SJCRH30 (cell line): Measurements from ENCODE around the gene CNST. TPM values are rescaled to one million over a fixed set of nuclear protein-coding genes. Genes with fewer than 3 reads are reported as not detected.
"Not testable (repeated sequence)": the region's sequence is repeated elsewhere in the genome, so short reads cannot be mapped to it uniquely, and the experiment has no call there.

Experiments used
- DNase-seq, 2 experiments: peaks; one replicate each; pipeline ENCODE4 v3.0.0-alpha.2; 2015 to 2020
- H3K27ac ChIP-seq: fragments of 250-450 bp; sonication (Bioruptor Pico); 2 replicates; pipeline ENCODE4 v1.5.1; 2020; ENCODE audit warnings: mild to moderate bottlenecking, moderate library complexity
- H3K27me3 ChIP-seq: fragments of 250-450 bp; sonication (Bioruptor Pico); 2 replicates; pipeline ENCODE4 v1.5.1; 2020; ENCODE audit warnings: mild to moderate bottlenecking, moderate library complexity
- H3K36me3 ChIP-seq: fragments of 250-450 bp; sonication (Bioruptor Pico); 2 replicates; pipeline ENCODE4 v1.5.1; 2020; ENCODE audit warnings: mild to moderate bottlenecking, moderate library complexity
- H3K4me1 ChIP-seq: fragments of 250-450 bp; sonication (Bioruptor Pico); 2 replicates; pipeline ENCODE4 v1.5.1; 2020; ENCODE audit warnings: mild to moderate bottlenecking, moderate library complexity
- H3K4me3 ChIP-seq: fragments of 250-450 bp; sonication (Bioruptor Pico); 2 replicates; pipeline ENCODE4 v1.5.1; 2020; ENCODE audit warnings: mild to moderate bottlenecking, moderate library complexity
- H3K9me3 ChIP-seq: fragments of 250-450 bp; sonication (Bioruptor Pico); replicated peaks from 2 replicates; pipeline ENCODE4 v1.5.1; 2020; ENCODE audit warnings: mild to moderate bottlenecking, moderate library complexity
- total RNA-seq: library from RNA; depleted of rRNA; stranded (reverse); fragments of >200 nt; shearing (Covaris generic); gene quantifications from 2 replicates; pipeline ENCODE4 v1.2.3, GENCODE V29; 2014

The CNST gene
- total RNA-seq, 1 experiment from 2014 or later = 17.7 TPM

GRCh38 chr1:246678816-246679793 is 112.8 kb downstream of the CNST start:
- Histone ChIP-seq H3K4me1 (peaks cover 19% of the 10 kb centered on the region), H3K27ac (peak overlapping the region; percentile 86), H3K27me3 (no peaks in the 10 kb centered on the region), H3K4me3 (peak overlapping the region; percentile 56; the same call in 1 of the 2 replicates), H3K9me3 (no peaks in the 10 kb centered on the region), H3K36me3 (no peaks in the 10 kb centered on the region)
- no peak for DNase-seq

- H3K27ac ChIP-seq = peak overlapping the region; percentile 86
Measured at GRCh38 chr1:246679794-246680177, 113.5 kb downstream of the CNST start.

GRCh38 chr1:246680190-246680589 is 113.9 kb downstream of the CNST start:
- H3K4me1 ChIP-seq = peaks cover 19% of the 10 kb centered on the region
- H3K9me3 ChIP-seq = no peaks in the 10 kb centered on the region
- DNase-seq = peak in 1 of 2 experiments; percentile 30
- no peaks in the 10 kb centered on the region for H3K36me3 ChIP-seq
- H3K27me3 ChIP-seq = no peaks in the 10 kb centered on the region
- peak overlapping the region; percentile 86 for H3K27ac ChIP-seq
- peak overlapping the region; percentile 56 for H3K4me3 ChIP-seq

More at GRCh38 chr1:246679794-246680177, 113.5 kb downstream of the CNST start:
- Histone ChIP-seq H3K27me3 (no peaks in the 10 kb centered on the region), H3K36me3 (no peaks in the 10 kb centered on the region), H3K4me1 (peaks cover 19% of the 10 kb centered on the region), H3K9me3 (no peaks in the 10 kb centered on the region), H3K4me3 (peak overlapping the region; percentile 56)
- peak in 1 of 2 experiments; percentile 40 for DNase-seq

- peak overlapping the region; percentile 86 for H3K27ac ChIP-seq
- peaks cover 19% of the 10 kb centered on the region for H3K4me1 ChIP-seq
- peak; percentile 88 to 89 for DNase-seq
Measured at GRCh38 chr1:246680696-246681130, 114.5 kb downstream of the CNST start.

GRCh38 chr1:246681900-246682895 is 115.9 kb downstream of the CNST start:
- Histone ChIP-seq H3K27me3 (no peaks in the 10 kb centered on the region), H3K27ac (peak overlapping the region; percentile 86), H3K9me3 (no peaks in the 10 kb centered on the region), H3K4me1 (peaks cover 19% of the 10 kb centered on the region), H3K4me3 (0 out of 2 replicates have a peak overlapping the region, but pooled peaks have one; percentile 6), H3K36me3 (no peaks in the 10 kb centered on the region)
- peak; percentile 84 to 85 for DNase-seq

More at GRCh38 chr1:246680696-246681130, 114.5 kb downstream of the CNST start:
- H3K9me3 ChIP-seq = no peaks in the 10 kb centered on the region
- H3K36me3 ChIP-seq = no peaks in the 10 kb centered on the region
- H3K27me3 ChIP-seq = no peaks in the 10 kb centered on the region
- H3K4me3 ChIP-seq = peak overlapping the region; percentile 56

GRCh38 chr1:246683521-246683920 is 117.3 kb downstream of the CNST start:
- no peak for DNase-seq
- no peak overlapping the region for H3K27ac ChIP-seq
- H3K36me3 ChIP-seq = no peaks in the 10 kb centered on the region
- no peaks in the 10 kb centered on the region for H3K27me3 ChIP-seq
- H3K4me1 ChIP-seq = peaks cover 19% of the 10 kb centered on the region
- no peaks in the 10 kb centered on the region for H3K9me3 ChIP-seq
- H3K4me3 ChIP-seq = no peak overlapping the region

GRCh38 chr1:246687002-246687401 is 120.7 kb downstream of the CNST start:
- no peak for DNase-seq
- H3K4me1 ChIP-seq = peaks cover 6% of the 10 kb centered on the region
- H3K9me3 ChIP-seq = no peaks in the 10 kb centered on the region
- no peak overlapping the region for H3K4me3 ChIP-seq
- no peak overlapping the region for H3K27ac ChIP-seq
- H3K36me3 ChIP-seq = no peaks in the 10 kb centered on the region
- H3K27me3 ChIP-seq = no peaks in the 10 kb centered on the region

- Histone ChIP-seq H3K9me3 (no peaks in the 10 kb centered on the region), H3K4me1 (no peaks in the 10 kb centered on the region), H3K4me3 (peak overlapping the region; percentile 58), H3K36me3 (no peaks in the 10 kb centered on the region), H3K27me3 (no peaks in the 10 kb centered on the region), H3K27ac (no peak overlapping the region)
- DNase-seq = peak; percentile 76 to 89
Measured at GRCh38 chr1:246689409-246690008, 123.3 kb downstream of the CNST start.

GRCh38 chr1:246690100-246690499 is 123.8 kb downstream of the CNST start:
- DNase-seq = no peak
- Histone ChIP-seq H3K9me3 (no peaks in the 10 kb centered on the region), H3K4me1 (no peaks in the 10 kb centered on the region), H3K4me3 (peak overlapping the region; percentile 58), H3K27ac (no peak overlapping the region), H3K36me3 (no peaks in the 10 kb centered on the region), H3K27me3 (no peaks in the 10 kb centered on the region)

- no peak for DNase-seq
- Histone ChIP-seq H3K27me3 (no peaks in the 10 kb centered on the region), H3K27ac (no peak overlapping the region), H3K9me3 (no peaks in the 10 kb centered on the region), H3K4me1 (no peaks in the 10 kb centered on the region), H3K4me3 (no peak overlapping the region), H3K36me3 (no peaks in the 10 kb centered on the region)
Measured at GRCh38 chr1:246691622-246692495, 125.6 kb downstream of the CNST start.

- not testable (repeated sequence) for H3K27me3 ChIP-seq, H3K36me3 ChIP-seq, H3K4me1 ChIP-seq, DNase-seq, H3K9me3 ChIP-seq, H3K4me3 ChIP-seq, H3K27ac ChIP-seq
Measured at GRCh38 chr1:246694213-246694895, 128.1 kb downstream of the CNST start.

GRCh38 chr1:246695136-246695535 is 128.9 kb downstream of the CNST start:
- Histone ChIP-seq H3K36me3 (no peaks in the 10 kb centered on the region), H3K4me1 (no peaks in the 10 kb centered on the region), H3K4me3 (no peak overlapping the region), H3K9me3 (no peaks in the 10 kb centered on the region), H3K27ac (no peak overlapping the region), H3K27me3 (no peaks in the 10 kb centered on the region)
- DNase-seq = no peak

GRCh38 chr1:246695666-246696065 is 129.4 kb downstream of the CNST start:
- no peaks in the 10 kb centered on the region for H3K27me3 ChIP-seq
- H3K36me3 ChIP-seq = no peaks in the 10 kb centered on the region
- no peaks in the 10 kb centered on the region for H3K4me1 ChIP-seq
- H3K27ac ChIP-seq = no peak overlapping the region
- H3K9me3 ChIP-seq = no peaks in the 10 kb centered on the region
- no peak for DNase-seq
- no peak overlapping the region for H3K4me3 ChIP-seq
